GM18868 (cell line): ENCODE measurements around the gene TAF6.
"Not testable (repeated sequence)": the region's sequence is repeated elsewhere in the genome, so short reads cannot be mapped to it uniquely, and the experiment has no call there.

ENCODE experiments used
- ATAC-seq: cut with Tn5 transposase; IDR thresholded peaks from one replicate; pipeline ENCODE4 v1.9.1; 2021; ENCODE audit warnings: mild to moderate bottlenecking, moderate library complexity; ENCODE audit not compliant: unreplicated experiment

TAF6 gene

DNA sequence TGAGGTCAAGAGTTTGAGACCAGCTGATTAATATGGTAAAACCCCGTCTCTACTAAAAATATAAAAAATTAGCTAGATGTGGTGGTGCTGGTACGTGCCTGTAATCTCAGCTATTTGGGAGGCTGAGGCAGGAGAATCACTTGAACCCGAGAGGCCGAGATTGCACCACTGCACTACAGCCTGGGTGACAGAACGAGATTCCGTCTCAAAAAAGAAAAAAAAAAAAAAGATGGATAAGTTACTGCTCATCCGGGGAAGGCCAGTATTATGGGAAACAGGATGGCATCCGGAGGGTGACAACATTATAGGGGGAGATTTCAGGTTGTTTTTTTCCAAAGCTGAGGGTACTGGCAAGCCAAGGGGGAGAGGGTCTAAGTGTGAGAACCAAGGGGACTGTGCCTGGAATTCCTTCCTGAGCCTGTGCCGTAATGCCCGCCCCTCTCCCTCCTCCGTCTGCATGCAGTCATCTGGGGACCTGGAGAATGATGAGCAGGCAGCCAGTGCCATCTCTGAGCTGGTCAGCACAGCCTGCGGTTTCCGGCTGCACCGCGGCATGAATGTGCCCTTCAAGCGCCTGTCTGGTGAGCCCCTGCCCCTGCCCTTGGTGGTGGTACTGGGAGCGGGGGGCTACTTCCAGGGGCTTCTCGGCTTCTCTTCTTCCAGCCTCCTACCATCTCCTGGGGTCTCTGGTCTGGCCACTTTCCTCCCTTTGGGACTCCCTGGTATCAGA is 33.9 kb upstream of the TAF6 start:
- no peak for ATAC-seq

DNA sequence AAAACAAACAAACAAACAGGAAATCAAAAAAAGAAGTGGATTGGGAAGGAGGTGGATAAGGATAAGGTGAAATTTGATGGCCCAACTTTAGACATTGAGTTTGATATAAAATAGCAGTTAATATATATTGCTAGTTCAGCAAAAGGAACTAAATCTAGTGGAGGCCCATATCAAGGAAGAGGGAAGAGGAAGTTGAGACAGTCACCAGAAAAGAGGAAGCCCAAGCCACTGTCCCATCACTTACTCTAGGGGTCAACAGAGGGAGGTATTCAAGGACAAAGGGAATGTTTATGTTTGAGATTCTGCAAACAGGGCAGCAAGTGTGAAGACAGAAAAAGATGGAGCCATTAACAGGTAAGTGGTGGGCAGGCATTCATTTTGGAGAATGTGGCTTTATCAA is 33.2 kb upstream of the TAF6 start:
- no peak for ATAC-seq

- ATAC-seq, result peak; percentile 98
Observed at GRCh38 chr7:100148559-100149328, 29.6 kb upstream of the TAF6 start, which contains the start of gene LAMTOR4. Gene LAMTOR4 (plus strand): TSS chr7:100148918. CDS start chr7:100148973, 55 bp downstream.

DNA sequence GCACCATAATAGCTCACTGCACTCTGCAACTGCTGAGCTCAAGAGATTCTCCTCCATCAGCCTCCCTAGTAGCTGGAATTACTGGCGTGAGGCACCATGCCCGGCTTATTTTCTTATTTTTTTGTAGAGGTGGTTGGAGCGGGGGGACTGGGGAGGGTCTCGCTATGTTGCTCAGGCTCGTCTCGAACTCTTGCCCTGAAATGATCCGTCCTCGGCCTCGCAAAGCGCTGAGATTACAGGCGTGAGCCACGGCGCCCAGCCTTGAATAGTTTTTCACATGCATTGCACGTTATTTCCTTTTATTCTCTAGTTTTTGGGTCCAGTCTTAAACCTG is 29.0 kb upstream of the TAF6 start:
- no peak for ATAC-seq

- ATAC-seq, result no peak
Observed at GRCh38 chr7:100147278-100147677, 28.1 kb upstream of the TAF6 start.

- ATAC-seq, result not testable (repeated sequence)
Observed at GRCh38 chr7:100146350-100146749, 27.2 kb upstream of the TAF6 start.

GRCh38 chr7:100142461-100142860 is 23.3 kb upstream of the TAF6 start:
- no peak for ATAC-seq

- ATAC-seq, result no peak
Observed at GRCh38 chr7:100141555-100141949, 22.4 kb upstream of the TAF6 start.

DNA sequence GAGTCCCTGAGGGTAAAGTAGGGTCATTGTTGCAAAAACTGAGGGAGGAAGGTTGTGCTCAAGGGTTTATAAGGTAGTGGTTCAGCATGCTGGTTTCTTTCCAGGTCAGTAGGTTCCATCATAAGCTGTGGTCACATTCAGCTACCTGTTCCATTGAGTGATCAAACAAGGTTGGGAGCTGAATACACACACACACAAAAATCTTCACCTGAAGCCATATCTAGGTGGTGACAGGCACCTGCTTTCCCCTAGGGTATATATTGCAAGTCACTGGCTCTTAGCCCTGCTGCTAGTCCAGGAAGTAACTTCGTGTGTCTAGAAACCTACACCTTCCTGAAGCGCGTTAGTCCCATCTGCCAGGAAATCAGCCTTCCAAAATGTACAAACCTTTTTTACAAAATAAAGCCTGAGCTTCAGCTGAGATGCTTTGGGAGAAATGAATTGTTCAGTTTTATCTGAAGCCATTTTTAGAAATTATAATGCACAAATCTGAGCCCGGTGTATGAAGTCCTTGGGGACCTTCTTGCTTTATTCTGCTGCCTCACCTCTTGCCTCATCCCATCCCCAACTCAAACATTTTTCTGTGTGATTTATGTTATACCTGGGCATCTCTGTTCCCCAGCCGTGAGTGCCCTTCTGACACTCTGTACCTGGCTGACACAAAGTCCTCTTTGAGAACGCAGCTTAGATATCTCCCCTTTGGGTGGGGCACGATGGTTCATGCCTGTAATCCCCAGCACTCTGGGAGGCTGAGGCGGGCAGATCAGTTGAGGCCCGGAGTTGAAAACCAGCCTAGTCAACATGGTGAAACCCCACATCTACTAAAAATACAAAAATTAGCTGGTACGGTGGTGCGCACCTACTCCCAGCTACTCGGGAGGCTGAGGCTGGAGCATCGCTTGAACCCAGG is 18.9 kb upstream of the TAF6 start:
- ATAC-seq, result no peak

GRCh38 chr7:100132697-100133151 is 13.6 kb upstream of the TAF6 start:
- peak; percentile 50 for ATAC-seq

GRCh38 chr7:100132126-100132525 is 13.0 kb upstream of the TAF6 start:
- no peak for ATAC-seq

GRCh38 chr7:100130608-100131453 is 11.7 kb upstream of the TAF6 start:
- ATAC-seq, result no peak

- not testable (repeated sequence) for ATAC-seq
Observed at GRCh38 chr7:100130220-100130607, 11.1 kb upstream of the TAF6 start.

- no peak for ATAC-seq
Observed at GRCh38 chr7:100128637-100128963, 9.4 kb upstream of the TAF6 start.

GRCh38 chr7:100127866-100128636 is 8.9 kb upstream of the TAF6 start:
- peak; percentile 10 for ATAC-seq

- peak; percentile 61 for ATAC-seq
Observed at GRCh38 chr7:100126931-100127865, 8.0 kb upstream of the TAF6 start, which contains the start of gene MBLAC1. Gene MBLAC1 (plus strand): TSS chr7:100126967. CDS start chr7:100127396, 429 bp downstream.

- no peak for ATAC-seq
Observed at GRCh38 chr7:100126239-100126930, 7.2 kb upstream of the TAF6 start.
